ENCODE measurements around the gene ZNF660.
"Not testable (repeated sequence)": the region's sequence is repeated elsewhere in the genome, so short reads cannot be mapped to it uniquely, and the experiment has no call there.

Gene ZNF660

DNA sequence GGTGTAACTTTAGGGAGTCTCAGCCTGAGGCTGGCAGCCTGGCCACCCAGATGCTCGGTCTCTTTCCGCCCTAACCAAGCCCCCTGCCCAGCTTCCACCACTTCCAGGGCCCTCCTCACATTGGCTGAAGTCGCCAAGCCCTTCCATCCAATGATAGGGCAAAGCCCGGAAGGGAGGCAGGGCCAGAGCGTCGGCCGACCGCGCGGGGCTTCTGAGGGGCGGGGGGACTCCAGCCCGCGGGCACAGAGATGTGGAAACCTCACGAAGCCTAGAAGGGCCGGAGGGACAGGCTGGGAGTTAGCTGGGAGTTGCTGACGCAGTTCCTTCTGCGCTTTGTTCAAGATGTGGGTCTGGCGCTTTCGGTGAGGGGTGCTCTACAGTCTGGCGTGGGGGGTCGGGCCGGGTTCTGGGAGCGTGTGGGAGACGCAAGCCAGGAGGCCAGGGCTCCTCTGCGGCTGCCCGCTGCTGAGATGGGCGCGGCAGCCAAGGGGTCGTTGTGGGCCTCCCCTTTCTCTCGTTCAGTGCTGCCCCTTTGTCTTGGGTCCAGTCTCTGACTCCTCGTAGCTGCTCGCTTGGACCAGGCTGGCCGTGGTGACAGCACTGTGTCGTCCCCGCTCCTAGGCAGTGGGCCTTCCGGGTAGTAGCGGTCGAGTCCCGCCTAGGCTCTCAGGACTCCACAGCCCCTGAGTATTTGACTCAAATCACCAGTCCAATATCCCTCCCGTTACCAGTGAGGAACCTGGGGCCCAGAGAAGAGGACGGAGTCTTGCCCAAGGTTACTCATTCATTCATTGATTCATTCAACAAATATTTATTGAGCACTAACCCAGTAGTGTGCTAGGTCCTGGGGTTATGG lies at the start of gene ZNF660:
Gene ZNF660, plus strand, starts transcription at position 319 of the 856 bp plus-strand sequence. CDS start 9,230 bp downstream, outside the sequence.
- peak within 1 kb of the TSS; percentile 37 for H3K27ac ChIP-seq (ENCODE audit: low read depth, low read length)
- peak within 1 kb of the TSS; percentile 75 to 87 (median 83) for H3K4me3 ChIP-seq (ENCODE audit: low read depth in 1 of 5, low read length in 5 of 5)
- H3K9ac ChIP-seq (ENCODE audit: low read length in 5 of 5) = peak within 1 kb of the TSS; percentile 81 to 92 (median 88)
- H3K36me3 ChIP-seq (ENCODE audit: control insufficient read depth in 5 of 5, insufficient read depth in 5 of 5, low read length in 5 of 5) = peaks cover 5 to 19% (median 13%) of the 10 kb centered on the region in 5 donors
- H3K27me3 ChIP-seq (ENCODE audit: control insufficient read depth in 5 of 5, insufficient read depth in 4 of 5, low read length in 5 of 5) = peaks cover 0 to 3% (median 0%) of the 10 kb centered on the region in 5 donors
- peaks cover 2 to 19% (median 16%) of the 10 kb centered on the region in 5 donors for H3K4me1 ChIP-seq (ENCODE audit: control insufficient read depth in 5 of 5, insufficient read depth in 5 of 5, low read length in 5 of 5)
- peaks cover 0 to 3% (median 0%) of the 10 kb centered on the region in 5 donors for H3K9me3 ChIP-seq (ENCODE audit: control insufficient read depth in 5 of 5, low read length in 5 of 5)

DNA sequence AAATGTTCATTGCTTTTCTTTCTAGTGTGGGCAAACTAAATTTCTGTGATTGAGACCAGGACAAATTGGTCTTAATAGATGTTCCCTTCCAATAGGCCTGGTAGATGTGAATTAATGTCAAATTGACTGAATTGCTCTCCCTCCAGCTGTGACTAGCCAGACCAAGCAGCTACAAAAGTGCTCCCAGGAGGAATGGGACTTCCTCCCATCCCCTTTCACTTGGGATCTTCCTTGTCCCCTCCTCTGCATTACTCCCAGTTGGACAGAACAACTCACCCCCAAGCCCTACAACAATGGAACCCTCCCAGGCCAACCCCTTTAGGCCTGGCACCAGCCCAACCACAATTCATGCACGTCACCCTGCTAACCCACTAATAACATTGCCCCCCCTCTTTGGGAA lies 49.4 kb upstream of the ZNF660 start:
- peaks cover 9 to 30% (median 13%) of the 10 kb centered on the region in 5 donors for H3K27me3 ChIP-seq (ENCODE audit: control insufficient read depth in 5 of 5, insufficient read depth in 4 of 5, low read length in 5 of 5)
- H3K9me3 ChIP-seq (ENCODE audit: control insufficient read depth in 5 of 5, low read length in 5 of 5) = peaks cover 0 to 2% (median 0%) of the 10 kb centered on the region in 5 donors
- H3K36me3 ChIP-seq (ENCODE audit: control insufficient read depth in 5 of 5, insufficient read depth in 5 of 5, low read length in 5 of 5) = no peaks in the 10 kb centered on the region
- no peak overlapping the region for H3K27ac ChIP-seq (ENCODE audit: low read depth, low read length)
- no peak overlapping the region for H3K4me3 ChIP-seq (ENCODE audit: low read depth in 1 of 5, low read length in 5 of 5)
- H3K9ac ChIP-seq (ENCODE audit: low read length in 5 of 5) = no peak overlapping the region
- H3K4me1 ChIP-seq (ENCODE audit: control insufficient read depth in 5 of 5, insufficient read depth in 5 of 5, low read length in 5 of 5) = no peaks in the 10 kb centered on the region

DNA sequence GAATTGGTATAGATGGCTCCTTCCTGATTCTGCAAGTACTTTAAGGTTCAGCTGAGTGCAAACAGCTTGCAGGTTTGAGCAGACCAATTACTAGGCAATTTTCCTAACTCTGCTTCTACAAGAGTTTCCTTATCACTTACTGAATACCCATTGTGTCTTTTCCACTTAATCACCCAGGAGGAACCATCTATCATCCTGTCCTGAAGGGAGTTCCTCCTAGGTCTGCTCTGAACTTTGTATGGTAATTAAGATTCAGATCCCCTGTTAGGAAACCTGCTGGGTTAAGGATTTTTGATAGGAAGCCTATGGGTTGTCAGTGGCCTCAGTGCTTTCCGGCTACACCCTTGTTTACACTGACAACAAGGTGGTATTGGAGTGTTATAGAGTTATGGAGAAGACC lies 40.0 kb upstream of the ZNF660 start:
- not testable (repeated sequence) for H3K27ac ChIP-seq (ENCODE audit: low read depth, low read length); H3K9ac ChIP-seq (ENCODE audit: low read length in 5 of 5); H3K4me3 ChIP-seq (ENCODE audit: low read depth in 1 of 5, low read length in 5 of 5); H3K9me3 ChIP-seq (ENCODE audit: control insufficient read depth in 5 of 5, low read length in 5 of 5); H3K4me1 ChIP-seq (ENCODE audit: control insufficient read depth in 5 of 5, insufficient read depth in 5 of 5, low read length in 5 of 5); H3K36me3 ChIP-seq (ENCODE audit: control insufficient read depth in 5 of 5, insufficient read depth in 5 of 5, low read length in 5 of 5); H3K27me3 ChIP-seq (ENCODE audit: control insufficient read depth in 5 of 5, insufficient read depth in 4 of 5, low read length in 5 of 5)

DNA sequence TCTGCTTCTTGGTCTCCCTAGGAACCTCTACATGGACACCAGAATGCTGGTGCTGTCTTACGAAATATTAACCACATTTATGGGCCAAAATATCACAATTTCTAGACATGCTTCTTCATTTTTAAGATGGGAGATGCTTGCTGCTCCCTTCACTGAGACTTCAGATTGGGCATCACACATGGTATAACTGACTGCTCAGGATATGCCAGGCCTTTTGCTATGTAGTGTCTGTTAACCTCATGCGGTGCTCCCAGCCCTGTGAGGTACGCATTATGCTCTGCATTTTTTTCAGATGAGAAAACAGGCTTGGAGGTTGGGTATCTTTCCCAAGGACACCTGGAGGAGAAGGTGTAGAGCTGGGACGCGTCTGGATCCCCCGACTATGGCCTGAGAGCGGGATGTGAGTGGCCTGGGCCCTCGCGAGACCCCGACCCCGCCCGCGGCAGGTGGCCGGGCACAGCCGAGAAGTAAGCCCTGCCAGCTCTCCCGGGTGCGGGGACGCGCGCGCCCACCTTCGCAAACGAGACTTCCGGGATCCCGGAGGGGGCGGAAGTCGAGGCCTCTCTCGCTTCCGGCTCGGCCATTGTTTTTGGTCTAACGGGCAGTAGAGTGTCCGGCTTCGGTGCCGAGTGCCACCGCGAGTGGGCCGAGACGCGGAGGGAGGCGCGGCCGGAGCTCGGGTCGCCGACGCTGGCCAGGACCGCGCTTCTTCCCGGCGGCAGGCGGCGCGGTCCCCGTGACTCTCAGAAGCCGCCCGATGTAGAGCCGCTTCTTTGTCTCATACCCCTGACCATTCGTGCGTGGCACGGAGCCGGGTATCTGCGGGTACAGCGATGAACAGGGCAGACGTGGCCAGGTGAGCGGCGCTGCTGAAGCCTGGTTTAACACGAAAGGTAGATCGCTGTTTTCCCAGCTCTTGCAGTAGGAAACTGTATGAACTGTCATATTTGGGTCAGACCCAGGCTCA lies 29.9 kb upstream of the ZNF660 start, which contains the start of gene ZKSCAN7:
Gene ZKSCAN7, plus strand, starts transcription at position 568 of the 967 bp plus-strand sequence. CDS start 1,855 bp downstream, outside the sequence.
- H3K9ac ChIP-seq (ENCODE audit: low read length in 5 of 5) = peak within 1 kb of the TSS; percentile 64 to 91 (median 79)
- peak within 1 kb of the TSS; percentile 28 for H3K27ac ChIP-seq (ENCODE audit: low read depth, low read length)
- H3K4me3 ChIP-seq (ENCODE audit: low read depth in 1 of 5, low read length in 5 of 5) = peak within 1 kb of the TSS; percentile 80 to 93 (median 91)
- H3K9me3 ChIP-seq (ENCODE audit: control insufficient read depth in 5 of 5, low read length in 5 of 5) = peaks cover 0 to 3% (median 0%) of the 10 kb centered on the region in 5 donors
- H3K27me3 ChIP-seq (ENCODE audit: control insufficient read depth in 5 of 5, insufficient read depth in 4 of 5, low read length in 5 of 5) = peaks cover 0 to 13% (median 4%) of the 10 kb centered on the region in 5 donors
- peaks cover 0 to 8% (median 2%) of the 10 kb centered on the region in 5 donors for H3K36me3 ChIP-seq (ENCODE audit: control insufficient read depth in 5 of 5, insufficient read depth in 5 of 5, low read length in 5 of 5)
- H3K4me1 ChIP-seq (ENCODE audit: control insufficient read depth in 5 of 5, insufficient read depth in 5 of 5, low read length in 5 of 5) = peaks cover 2 to 16% (median 14%) of the 10 kb centered on the region in 5 donors

DNA sequence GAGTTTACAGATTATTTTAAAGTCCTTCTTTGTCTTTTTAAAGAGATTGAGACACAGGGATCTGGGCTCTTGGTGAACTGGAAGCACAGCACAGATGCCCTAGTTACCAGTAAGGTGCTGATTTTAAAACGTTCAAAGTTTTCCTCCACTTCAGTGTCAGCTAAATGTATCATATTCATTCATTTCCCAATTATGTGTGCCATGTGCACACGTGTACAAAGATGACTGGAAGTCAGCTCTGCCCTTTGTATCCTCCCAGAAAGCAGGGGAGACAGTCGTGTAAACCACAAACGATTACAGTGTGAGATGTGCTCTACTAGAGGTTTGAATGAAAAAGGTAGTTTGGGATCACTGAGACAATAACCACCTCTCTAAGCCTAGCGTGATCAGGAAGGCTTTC lies 29.0 kb upstream of the ZNF660 start:
- H3K4me3 ChIP-seq (ENCODE audit: low read depth in 1 of 5, low read length in 5 of 5) = peak overlapping the region; percentile 80 to 93 (median 91)
- H3K27me3 ChIP-seq (ENCODE audit: control insufficient read depth in 5 of 5, insufficient read depth in 4 of 5, low read length in 5 of 5) = peaks cover 0 to 12% (median 4%) of the 10 kb centered on the region in 5 donors
- peaks cover 2 to 16% (median 14%) of the 10 kb centered on the region in 5 donors for H3K4me1 ChIP-seq (ENCODE audit: control insufficient read depth in 5 of 5, insufficient read depth in 5 of 5, low read length in 5 of 5)
- peaks cover 0 to 3% (median 0%) of the 10 kb centered on the region in 5 donors for H3K9me3 ChIP-seq (ENCODE audit: control insufficient read depth in 5 of 5, low read length in 5 of 5)
- H3K36me3 ChIP-seq (ENCODE audit: control insufficient read depth in 5 of 5, insufficient read depth in 5 of 5, low read length in 5 of 5) = peaks cover under 1 to 12% (median 4%) of the 10 kb centered on the region in 5 donors
- H3K9ac ChIP-seq (ENCODE audit: low read length in 5 of 5) = peak overlapping the region; percentile 64 to 91 (median 79)
- no peak overlapping the region for H3K27ac ChIP-seq (ENCODE audit: low read depth, low read length)

DNA sequence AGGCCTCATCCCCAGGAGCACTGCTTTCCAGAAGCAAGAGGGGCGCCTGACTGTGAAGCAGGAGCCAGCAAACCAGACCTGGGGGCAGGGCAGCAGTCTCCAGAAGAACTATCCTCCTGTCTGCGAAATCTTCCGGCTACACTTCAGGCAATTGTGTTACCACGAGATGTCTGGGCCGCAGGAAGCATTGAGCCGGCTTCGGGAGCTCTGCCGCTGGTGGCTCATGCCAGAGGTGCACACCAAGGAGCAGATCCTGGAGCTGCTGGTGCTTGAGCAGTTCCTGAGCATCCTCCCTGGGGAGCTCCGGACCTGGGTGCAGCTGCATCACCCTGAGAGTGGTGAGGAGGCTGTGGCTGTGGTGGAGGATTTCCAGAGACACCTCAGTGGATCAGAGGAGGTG lies 27.7 kb upstream of the ZNF660 start:
- H3K9me3 ChIP-seq (ENCODE audit: control insufficient read depth in 5 of 5, low read length in 5 of 5) = peaks cover 0 to 3% (median 0%) of the 10 kb centered on the region in 5 donors
- H3K27me3 ChIP-seq (ENCODE audit: control insufficient read depth in 5 of 5, insufficient read depth in 4 of 5, low read length in 5 of 5) = peaks cover 0 to 3% (median 0%) of the 10 kb centered on the region in 5 donors

DNA sequence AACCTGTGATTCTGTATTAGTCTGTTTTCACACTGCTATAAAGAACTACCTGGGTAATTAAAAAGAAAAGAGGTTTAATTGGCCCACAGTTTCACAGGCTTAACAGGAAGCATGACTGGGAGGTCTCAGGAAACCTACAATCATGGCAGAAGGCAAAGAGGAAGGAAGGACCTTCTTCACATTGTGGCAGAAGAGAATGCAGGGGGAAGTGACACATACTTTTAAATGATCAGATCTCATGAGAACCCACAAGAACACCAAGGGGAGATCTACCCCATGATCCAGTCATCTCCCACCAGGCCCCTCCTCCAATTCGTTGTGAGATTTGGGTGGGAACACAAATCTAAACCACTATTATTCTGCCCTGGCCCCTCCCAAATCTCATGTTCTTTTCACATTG lies 23.7 kb upstream of the ZNF660 start:
- H3K9me3 ChIP-seq (ENCODE audit: control insufficient read depth in 5 of 5, low read length in 5 of 5) = no peaks in the 10 kb centered on the region
- H3K36me3 ChIP-seq (ENCODE audit: control insufficient read depth in 5 of 5, insufficient read depth in 5 of 5, low read length in 5 of 5) = peaks cover 4 to 29% (median 13%) of the 10 kb centered on the region in 5 donors
- H3K27me3 ChIP-seq (ENCODE audit: control insufficient read depth in 5 of 5, insufficient read depth in 4 of 5, low read length in 5 of 5) = no peaks in the 10 kb centered on the region

More for the DNA sequence above, 27.7 kb upstream of the ZNF660 start:
- no peak overlapping the region for H3K27ac ChIP-seq (ENCODE audit: low read depth, low read length)
- no peak overlapping the region for H3K4me3 ChIP-seq (ENCODE audit: low read depth in 1 of 5, low read length in 5 of 5)
- H3K9ac ChIP-seq (ENCODE audit: low read length in 5 of 5) = no peak overlapping the region
- H3K4me1 ChIP-seq (ENCODE audit: control insufficient read depth in 5 of 5, insufficient read depth in 5 of 5, low read length in 5 of 5) = peaks cover 2 to 16% (median 14%) of the 10 kb centered on the region in 5 donors
- peaks cover 4 to 20% (median 6%) of the 10 kb centered on the region in 5 donors for H3K36me3 ChIP-seq (ENCODE audit: control insufficient read depth in 5 of 5, insufficient read depth in 5 of 5, low read length in 5 of 5)

DNA sequence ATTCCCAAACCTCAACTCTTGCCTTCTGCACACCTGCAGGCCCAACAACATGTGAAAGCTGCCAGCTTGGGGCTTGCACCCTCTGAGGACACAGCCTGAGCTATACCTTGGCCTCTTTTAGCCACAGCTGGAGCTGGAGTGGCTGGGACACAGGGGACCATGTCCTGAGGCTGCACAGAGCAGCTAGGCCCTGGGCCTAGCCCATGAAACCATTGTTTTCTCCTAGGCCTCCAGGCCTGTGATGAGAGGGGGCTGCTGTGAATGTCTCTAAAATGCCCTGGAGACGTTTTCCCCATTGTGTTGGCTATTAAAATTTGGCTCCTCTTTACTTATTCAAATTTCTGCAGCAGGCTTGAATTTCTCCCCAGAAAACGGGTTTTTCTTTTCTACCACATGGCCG lies 22.6 kb upstream of the ZNF660 start:
- H3K36me3 ChIP-seq (ENCODE audit: control insufficient read depth in 5 of 5, insufficient read depth in 5 of 5, low read length in 5 of 5) = peaks cover 4 to 30% (median 13%) of the 10 kb centered on the region in 5 donors
- no peak overlapping the region for H3K4me3 ChIP-seq (ENCODE audit: low read depth in 1 of 5, low read length in 5 of 5)
- no peaks in the 10 kb centered on the region for H3K9me3 ChIP-seq (ENCODE audit: control insufficient read depth in 5 of 5, low read length in 5 of 5)
- no peak overlapping the region for H3K27ac ChIP-seq (ENCODE audit: low read depth, low read length)
- no peaks in the 10 kb centered on the region for H3K27me3 ChIP-seq (ENCODE audit: control insufficient read depth in 5 of 5, insufficient read depth in 4 of 5, low read length in 5 of 5)
- no peak overlapping the region for H3K9ac ChIP-seq (ENCODE audit: low read length in 5 of 5)
- no peaks in the 10 kb centered on the region for H3K4me1 ChIP-seq (ENCODE audit: control insufficient read depth in 5 of 5, insufficient read depth in 5 of 5, low read length in 5 of 5)

More for the DNA sequence above, 23.7 kb upstream of the ZNF660 start:
- peaks cover 0 to 2% (median 2%) of the 10 kb centered on the region in 5 donors for H3K4me1 ChIP-seq (ENCODE audit: control insufficient read depth in 5 of 5, insufficient read depth in 5 of 5, low read length in 5 of 5)
- H3K4me3 ChIP-seq (ENCODE audit: low read depth in 1 of 5, low read length in 5 of 5) = no peak overlapping the region
- H3K27ac ChIP-seq (ENCODE audit: low read depth, low read length) = no peak overlapping the region
- no peak overlapping the region for H3K9ac ChIP-seq (ENCODE audit: low read length in 5 of 5)

DNA sequence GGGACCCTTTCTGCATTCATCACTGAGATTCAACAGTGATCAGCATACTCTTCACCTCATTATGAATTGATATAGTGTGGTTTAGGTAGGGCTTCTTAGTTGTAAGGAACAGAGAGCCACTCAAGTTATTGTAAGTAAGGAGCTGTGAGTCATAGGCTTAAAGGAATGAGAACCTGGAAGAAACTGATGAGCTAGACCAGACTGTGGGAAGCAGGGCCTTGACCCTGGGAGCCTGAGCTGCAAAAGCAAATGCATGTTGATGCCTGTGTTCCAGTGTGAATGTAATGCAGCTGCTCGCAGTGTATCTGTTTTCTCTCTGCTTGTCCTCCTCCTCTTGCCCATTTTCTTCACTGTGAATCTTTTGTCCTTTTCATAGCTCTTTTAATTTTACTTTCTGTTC lies 16.2 kb upstream of the ZNF660 start:
- peaks cover 0 to 40% (median 24%) of the 10 kb centered on the region in 5 donors for H3K9me3 ChIP-seq (ENCODE audit: control insufficient read depth in 5 of 5, low read length in 5 of 5)
- H3K36me3 ChIP-seq (ENCODE audit: control insufficient read depth in 5 of 5, insufficient read depth in 5 of 5, low read length in 5 of 5) = peaks cover 25 to 46% (median 35%) of the 10 kb centered on the region in 5 donors
- no peak overlapping the region for H3K9ac ChIP-seq (ENCODE audit: low read length in 5 of 5)

More for the DNA sequence above, 16.2 kb upstream of the ZNF660 start:
- Histone ChIP-seq H3K27ac (ENCODE audit: low read depth, low read length) (no peak overlapping the region), H3K4me1 (ENCODE audit: control insufficient read depth in 5 of 5, insufficient read depth in 5 of 5, low read length in 5 of 5) (no peaks in the 10 kb centered on the region), H3K27me3 (ENCODE audit: control insufficient read depth in 5 of 5, insufficient read depth in 4 of 5, low read length in 5 of 5) (no peaks in the 10 kb centered on the region), H3K4me3 (ENCODE audit: low read depth in 1 of 5, low read length in 5 of 5) (peak overlapping the region in 1 of 5 donors; percentile 14)
